Measurements from ENCODE around the gene ZNF333.

DNA sequence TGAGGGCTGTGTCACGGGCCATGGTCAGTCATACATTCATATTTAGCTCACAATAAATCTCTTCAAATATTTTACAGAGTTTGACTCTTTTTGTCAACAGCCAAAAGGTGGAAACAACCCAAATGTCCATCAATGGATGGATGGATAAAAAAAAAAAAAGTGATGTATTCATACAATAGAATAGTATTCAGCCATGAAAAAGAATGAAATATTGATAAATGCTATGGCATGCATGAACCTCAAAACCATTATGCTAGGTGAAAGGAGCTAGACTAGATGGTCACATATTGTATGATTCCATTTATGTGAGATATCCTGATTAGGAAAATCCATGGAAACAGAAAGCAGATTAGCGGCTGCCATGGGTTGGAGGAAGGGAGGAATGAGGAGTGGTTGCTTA lies 72.3 kb downstream of the ZNF333 start:
- TF ChIP-seq YY1 (IDR thresholded peaks at IDR 0.05; ENCODE audit: insufficient read depth, insufficient read length) (no peak), ZNF274 (IDR thresholded peaks at IDR 0.05; ENCODE audit: low read depth, low read length) (no peak), SUZ12 (IDR thresholded peaks at IDR 0.05; ENCODE audit: extremely low read depth, insufficient read depth, insufficient read length) (no peak)
